Suprapubic skin (tissue), 4 donors: ENCODE data around the gene MYL6B. TPM values are rescaled to one million over a fixed set of nuclear protein-coding genes. Genes with fewer than 3 reads are reported as not detected.

Experiments
- DNase-seq, 2 donors: peaks; one replicate each; pipeline ENCODE4 v3.0.0-alpha.2; 2019; ENCODE audit warnings: low spot score in 2 of 2
- H3K27ac ChIP-seq: fragments of 200-600 bp; sonication (generic); one replicate; pipeline ENCODE4 v1.5.1; 2019
- H3K27me3 ChIP-seq: fragments of 200-600 bp; sonication (generic); one replicate; pipeline ENCODE4 v1.5.1; 2019
- H3K36me3 ChIP-seq: fragments of 200-600 bp; sonication (generic); one replicate; pipeline ENCODE4 v1.5.1; 2019
- H3K4me1 ChIP-seq: fragments of 200-600 bp; sonication (generic); one replicate; pipeline ENCODE4 v1.5.1; 2019
- H3K4me3 ChIP-seq: fragments of 200-600 bp; sonication (generic); one replicate; pipeline ENCODE4 v1.5.1; 2019; ENCODE audit warnings: mild to moderate bottlenecking
- H3K9me3 ChIP-seq: fragments of 200-600 bp; sonication (generic); one replicate; pipeline ENCODE4 v1.5.1; 2019
- CTCF ChIP-seq, 2 donors: fragments of 200-600 bp in 1 of 2; fragments of 450-650 bp in 1 of 2; sonication (generic) in 1 of 2; IDR thresholded peaks; one replicate each; pipeline ENCODE4 v1.5.1; 2016 to 2019; ENCODE audit warnings: antibody characterized with exemption in 2 of 2, mild to moderate bottlenecking in 1 of 2, moderate library complexity in 1 of 2
- EP300 ChIP-seq: sonication (generic); formaldehyde crosslinking; IDR thresholded peaks from one replicate; pipeline ENCODE4 v1.6.1; 2017; ENCODE audit warnings: antibody characterized with exemption
- POLR2A ChIP-seq, 2 donors: fragments of 450-650 bp; IDR thresholded peaks; one replicate each; pipeline ENCODE4 v1.6.1; 2017; ENCODE audit warnings: antibody characterized with exemption in 2 of 2, mild to moderate bottlenecking in 2 of 2, moderate library complexity in 2 of 2
- POLR2AphosphoS5 ChIP-seq, 3 donors: sonication (generic); formaldehyde crosslinking; IDR thresholded peaks; one replicate each; pipeline ENCODE4 v1.6.1; 2017; ENCODE audit warnings: antibody characterized with exemption in 3 of 3
- WGBS: methylation state at CpG from one replicate; pipeline ENCODE4 v1.1.5; 2018; 5-methylcytosine and 5-hydroxymethylcytosine counted together
- total RNA-seq, 4 donors: library from RNA; depleted of rRNA; stranded (reverse); fragments of >200 nt; gene quantifications; one replicate each; pipeline ENCODE4 v1.1.0, GENCODE V29; 2016

The MYL6B gene
- total RNA-seq, 4 donors from 2014 or later, result 28.3 to 37.4 (median 28.5) TPM

GRCh38 chr12:56205445-56205844 is 53.1 kb downstream of the MYL6B start:
- no peak for DNase-seq
- H3K4me3 ChIP-seq, result no peak overlapping the region
- TF ChIP-seq POLR2AphosphoS5 (IDR thresholded peaks at IDR 0.05) (no peak), EP300 (no peak), POLR2A (IDR thresholded peaks at IDR 0.05) (no peak), CTCF (IDR thresholded peaks at IDR 0.05) (no peak)
- H3K9me3 ChIP-seq, result no peaks in the 10 kb centered on the region
- H3K27me3 ChIP-seq, result no peaks in the 10 kb centered on the region
- H3K27ac ChIP-seq, result no peak overlapping the region
- peaks cover 3% of the 10 kb centered on the region for H3K4me1 ChIP-seq
- H3K36me3 ChIP-seq, result peaks cover 58% of the 10 kb centered on the region

GRCh38 chr12:56206452-56207166 is 54.2 kb downstream of the MYL6B start:
- peaks cover 70% of the 10 kb centered on the region for H3K36me3 ChIP-seq
- DNase-seq, result no peak
- H3K27ac ChIP-seq, result no peak overlapping the region

More at GRCh38 chr12:56206452-56207166, 54.2 kb downstream of the MYL6B start:
- H3K4me3 ChIP-seq, result no peak overlapping the region
- peak; percentile 13 to 57 for TF ChIP-seq CTCF (IDR thresholded peaks at IDR 0.05)
- TF ChIP-seq POLR2AphosphoS5 (IDR thresholded peaks at IDR 0.05), result no peak
- TF ChIP-seq POLR2A (IDR thresholded peaks at IDR 0.05), result no peak
- TF ChIP-seq EP300, result no peak
- H3K9me3 ChIP-seq, result no peaks in the 10 kb centered on the region
- H3K4me1 ChIP-seq, result peaks cover 3% of the 10 kb centered on the region
- WGBS, result 54% methylated on average over 9 of the region's 14 CpGs
- no peaks in the 10 kb centered on the region for H3K27me3 ChIP-seq

Other genes starting within 250 kb of the MYL6B start
- 10 to 100 TPM; 32.0 to 41.8 (median 37.4) TPM for gene PYM1, start 224.7 kb upstream of the MYL6B start, total RNA-seq
- gene DGKA, start 221.4 kb upstream of the MYL6B start, total RNA-seq, result 100 to 1,000 TPM; 185 to 556 (median 198) TPM
- gene PMEL, start 186.5 kb upstream of the MYL6B start, total RNA-seq, result 100 to 1,000 TPM in 1 of 4 donors, 10 to 100 TPM in 3; 54.4 to 188 (median 71.7) TPM
- 10 to 100 TPM; 18.4 to 33.2 (median 28.6) TPM for gene CDK2, start 185.8 kb upstream of the MYL6B start, total RNA-seq
- 100 to 1,000 TPM in 3 of 4 donors, 10 to 100 TPM in 1; 97.1 to 143 (median 114) TPM for gene RAB5B, start 178.5 kb upstream of the MYL6B start, total RNA-seq
- 10 to 100 TPM; 18.7 to 25.6 (median 22.9) TPM for gene SUOX, start 155.3 kb upstream of the MYL6B start, total RNA-seq
- gene IKZF4, start 131.5 kb upstream of the MYL6B start, total RNA-seq, result 10 to 100 TPM in 1 of 4 donors, 1 to 10 TPM in 3; 3.2 to 10.5 (median 3.8) TPM
- 1,000 to 10,000 TPM in 2 of 4 donors, 100 to 1,000 TPM in 2; 600 to 3,046 (median 910) TPM for gene RPS26, start 110.7 kb upstream of the MYL6B start, total RNA-seq
- gene ERBB3, start 72.4 kb upstream of the MYL6B start, total RNA-seq, result 100 to 1,000 TPM; 147 to 226 (median 181) TPM
- 100 to 1,000 TPM; 103 to 153 (median 117) TPM for gene PA2G4, start 48.0 kb upstream of the MYL6B start, total RNA-seq
- 1,000 to 10,000 TPM; 2,523 to 6,346 (median 5,689) TPM for gene RPL41, start 36.0 kb upstream of the MYL6B start, total RNA-seq
- gene ZC3H10, start 34.3 kb upstream of the MYL6B start, total RNA-seq, result 1 to 10 TPM; 2.1 to 5.6 (median 3.4) TPM
- 100 to 1,000 TPM in 2 of 4 donors, 10 to 100 TPM in 2; 73.1 to 128 (median 103) TPM for gene ESYT1, start 24.3 kb upstream of the MYL6B start, total RNA-seq
- gene MYL6, start 5.8 kb downstream of the MYL6B start, total RNA-seq, result 1,000 to 10,000 TPM in 1 of 4 donors, 100 to 1,000 TPM in 3; 773 to 1,142 (median 915) TPM
- 100 to 1,000 TPM in 2 of 4 donors, 10 to 100 TPM in 2; 53.6 to 137 (median 85.9) TPM for gene SMARCC2, start 36.9 kb downstream of the MYL6B start, total RNA-seq
- gene RNF41, start 69.3 kb downstream of the MYL6B start, total RNA-seq, result 10 to 100 TPM; 28.4 to 60.6 (median 35.8) TPM
- gene NABP2, start 71.8 kb downstream of the MYL6B start, total RNA-seq, result 10 to 100 TPM; 13.3 to 23.7 (median 20.1) TPM
- gene SLC39A5, start 77.5 kb downstream of the MYL6B start, total RNA-seq, result 1 to 10 TPM in 2 of 4 donors, not detected in 2; 1.3 to 2.4 TPM
- gene ANKRD52, start 105.8 kb downstream of the MYL6B start, total RNA-seq, result 10 to 100 TPM; 20.3 to 33.6 (median 24.6) TPM
- gene COQ10A, start 114.4 kb downstream of the MYL6B start, total RNA-seq, result 10 to 100 TPM in 1 of 4 donors, 1 to 10 TPM in 3; 3.4 to 17.0 (median 7.6) TPM
- gene CS, start 147.7 kb downstream of the MYL6B start, total RNA-seq, result 100 to 1,000 TPM; 176 to 218 (median 179) TPM
- gene CNPY2, start 163.4 kb downstream of the MYL6B start, total RNA-seq, result 10 to 100 TPM; 36.4 to 51.4 (median 42.4) TPM
- 100 to 1,000 TPM in 1 of 4 donors, 10 to 100 TPM in 3; 27.2 to 141 (median 39.7) TPM for gene PAN2, start 181.4 kb downstream of the MYL6B start, total RNA-seq
- gene IL23A, start 186.3 kb downstream of the MYL6B start, total RNA-seq, result not detected
- 100 to 1,000 TPM in 3 of 4 donors, 10 to 100 TPM in 1; 93.8 to 182 (median 111) TPM for gene STAT2, start 207.5 kb downstream of the MYL6B start, total RNA-seq
- gene APOF, start 210.3 kb downstream of the MYL6B start, total RNA-seq, result not detected